NB4 (cell line): ENCODE data around the gene ZIC5.

ENCODE experiments used
- DNase-seq: peaks from one replicate; pipeline ENCODE4 v3.0.0; 2010; ENCODE audit warnings: low read depth
- H3K4me3 ChIP-seq: one replicate; pipeline ENCODE4 v1.5.1; 2011; ENCODE audit warnings: mild to moderate bottlenecking, low read depth, low read length, moderate library complexity
- MAX ChIP-seq: IDR thresholded peaks from 2 replicates; pipeline ENCODE4 v1.6.1; 2011; ENCODE audit warnings: low read depth, low read length
- MYC ChIP-seq: IDR thresholded peaks from 2 replicates; pipeline ENCODE4 v1.6.1; 2011; ENCODE audit warnings: low read depth, low read length
- POLR2A ChIP-seq: IDR thresholded peaks from 2 replicates; pipeline ENCODE4 v1.6.1; 2011; ENCODE audit warnings: mild to moderate bottlenecking; ENCODE audit not compliant: insufficient read length; ENCODE audit errors: extremely low read depth
- TF ChIP-seq, protein P1 (sequence below): IDR thresholded peaks from one replicate; pipeline ENCODE4 v1.5.1; 2012; ENCODE audit warnings: low read depth, low read length

Gene ZIC5

DNA sequence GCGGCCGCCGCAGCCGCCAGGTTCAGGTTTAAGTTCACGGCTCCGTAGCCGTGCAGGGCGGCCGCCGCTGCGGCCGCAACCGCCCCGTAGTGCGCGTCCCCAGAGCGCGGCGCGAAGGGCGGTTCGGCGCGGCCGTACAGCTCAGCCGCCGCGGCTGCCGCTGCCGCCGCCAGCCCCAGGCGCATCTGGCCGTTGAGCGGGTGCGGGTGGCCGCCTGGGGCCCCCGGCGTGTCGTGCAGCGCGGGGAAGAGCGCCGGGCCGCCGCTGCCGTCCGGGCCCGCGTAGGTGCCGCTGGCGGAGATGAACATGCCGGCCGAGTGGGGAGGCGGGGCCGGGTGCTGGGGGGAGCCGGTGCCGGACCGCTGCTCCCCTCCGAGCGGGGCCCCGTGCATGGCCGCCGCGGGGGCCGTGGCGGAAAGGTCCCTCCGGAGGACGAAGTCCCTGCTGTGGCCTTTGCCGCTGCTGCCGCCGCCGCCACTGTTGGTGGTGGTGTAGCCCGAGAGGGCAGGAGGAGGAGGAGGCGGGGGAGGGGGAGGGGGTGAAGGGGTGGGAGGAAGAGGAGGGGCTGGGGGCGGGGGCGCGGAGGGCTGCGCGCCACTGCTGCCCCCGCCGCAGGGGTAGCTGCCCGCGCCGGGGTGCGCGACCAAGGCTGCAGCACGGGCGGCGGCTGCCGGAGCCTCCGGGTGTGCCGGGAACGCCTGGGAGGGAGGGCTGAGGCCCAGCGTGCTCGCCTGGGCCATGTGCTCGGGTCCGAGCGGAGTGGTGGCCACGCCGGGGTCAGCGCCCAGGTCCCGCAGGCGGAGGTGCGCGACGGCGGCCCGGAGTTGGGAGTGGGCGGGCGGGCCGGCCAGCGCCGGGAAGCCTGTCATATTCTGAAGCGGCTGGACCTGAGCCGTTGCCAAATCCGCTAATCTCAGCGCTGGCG lies 654 bp downstream of the ZIC5 start:
- TF ChIP-seq, protein P1, sequence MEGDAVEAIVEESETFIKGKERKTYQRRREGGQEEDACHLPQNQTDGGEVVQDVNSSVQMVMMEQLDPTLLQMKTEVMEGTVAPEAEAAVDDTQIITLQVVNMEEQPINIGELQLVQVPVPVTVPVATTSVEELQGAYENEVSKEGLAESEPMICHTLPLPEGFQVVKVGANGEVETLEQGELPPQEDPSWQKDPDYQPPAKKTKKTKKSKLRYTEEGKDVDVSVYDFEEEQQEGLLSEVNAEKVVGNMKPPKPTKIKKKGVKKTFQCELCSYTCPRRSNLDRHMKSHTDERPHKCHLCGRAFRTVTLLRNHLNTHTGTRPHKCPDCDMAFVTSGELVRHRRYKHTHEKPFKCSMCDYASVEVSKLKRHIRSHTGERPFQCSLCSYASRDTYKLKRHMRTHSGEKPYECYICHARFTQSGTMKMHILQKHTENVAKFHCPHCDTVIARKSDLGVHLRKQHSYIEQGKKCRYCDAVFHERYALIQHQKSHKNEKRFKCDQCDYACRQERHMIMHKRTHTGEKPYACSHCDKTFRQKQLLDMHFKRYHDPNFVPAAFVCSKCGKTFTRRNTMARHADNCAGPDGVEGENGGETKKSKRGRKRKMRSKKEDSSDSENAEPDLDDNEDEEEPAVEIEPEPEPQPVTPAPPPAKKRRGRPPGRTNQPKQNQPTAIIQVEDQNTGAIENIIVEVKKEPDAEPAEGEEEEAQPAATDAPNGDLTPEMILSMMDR: no peak
- peak; percentile 88 for TF ChIP-seq MAX
- TF ChIP-seq POLR2A: peak; percentile 65
- peak; percentile 79; the same call in 1 of the 2 replicates for TF ChIP-seq MYC
- DNase-seq: peak; percentile 69
- peak overlapping the region; percentile 38 for H3K4me3 ChIP-seq

GRCh38 chr13:99969919-99970650 lies 1.5 kb downstream of the ZIC5 start:
- DNase-seq: peak; percentile 81
- H3K4me3 ChIP-seq: peak overlapping the region; percentile 64
- peak; percentile 88 for TF ChIP-seq MAX
- peak; percentile 52 for TF ChIP-seq POLR2A
- TF ChIP-seq, protein P1: no peak
- TF ChIP-seq MYC: no peak

GRCh38 chr13:99969453-99969918 lies 2.1 kb downstream of the ZIC5 start:
- peak overlapping the region; percentile 21 for H3K4me3 ChIP-seq
- TF ChIP-seq, protein P1: no peak
- TF ChIP-seq MYC: no peak; the same call in 1 of the 2 replicates
- TF ChIP-seq MAX: no peak
- no peak for TF ChIP-seq POLR2A
- DNase-seq: no peak

DNA sequence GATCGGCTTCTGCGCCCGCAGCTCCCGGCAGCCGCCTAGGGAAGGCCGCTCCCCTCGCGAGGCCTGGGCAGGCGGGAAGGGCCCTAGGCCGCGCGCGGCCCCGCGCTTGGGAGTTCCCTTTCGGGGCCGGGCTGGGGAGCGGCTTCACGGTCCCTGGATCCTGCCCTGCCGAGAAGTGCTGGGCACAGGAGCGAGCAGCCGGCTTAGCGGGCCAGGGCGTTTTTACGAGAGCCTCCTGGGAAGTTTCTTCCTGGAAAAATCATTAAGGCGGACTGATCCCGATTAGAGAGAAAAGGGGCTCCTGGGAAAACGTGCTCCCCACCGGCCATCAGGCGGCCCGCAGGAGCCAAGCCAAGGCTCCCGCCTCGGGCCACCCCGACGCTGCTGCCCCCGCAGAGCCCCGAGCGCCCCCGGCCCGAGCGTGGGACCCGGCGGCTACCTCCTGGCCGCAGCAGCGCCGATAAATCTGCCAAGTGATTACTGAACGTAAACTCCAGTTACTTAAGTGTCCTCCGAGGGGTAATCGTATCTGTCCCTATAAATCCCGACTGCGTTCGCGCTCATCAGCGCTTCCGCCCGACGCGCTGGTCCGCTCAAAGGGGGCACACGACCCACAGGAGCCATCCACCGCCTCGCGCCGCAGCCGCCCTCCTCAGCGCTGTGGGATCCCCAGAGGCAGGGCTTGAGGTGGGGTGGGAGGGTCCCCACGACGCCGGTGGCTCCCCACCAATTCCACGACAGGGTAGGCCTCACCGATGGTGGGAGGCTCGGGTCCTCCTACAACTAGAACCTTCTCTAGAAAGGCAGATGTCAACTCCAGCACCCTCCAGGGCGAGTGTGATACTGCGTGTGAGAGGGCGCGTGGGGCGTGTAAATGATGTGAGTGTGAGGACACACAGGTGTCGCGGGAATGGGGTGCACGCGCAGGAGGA lies 2.8 kb downstream of the ZIC5 start:
- TF ChIP-seq, protein P1: no peak
- TF ChIP-seq MYC (no peak), POLR2A (no peak), MAX (no peak)
- DNase-seq: no peak
- no peak overlapping the region for H3K4me3 ChIP-seq
